Measurements from ENCODE around the gene GLCCI1. TPM values are rescaled to one million over a fixed set of nuclear protein-coding genes. Genes with fewer than 3 reads are reported as not detected.

The GLCCI1 gene
- total RNA-seq, 2 donors from 2014 or later, result 9.1 to 9.2 TPM

DNA sequence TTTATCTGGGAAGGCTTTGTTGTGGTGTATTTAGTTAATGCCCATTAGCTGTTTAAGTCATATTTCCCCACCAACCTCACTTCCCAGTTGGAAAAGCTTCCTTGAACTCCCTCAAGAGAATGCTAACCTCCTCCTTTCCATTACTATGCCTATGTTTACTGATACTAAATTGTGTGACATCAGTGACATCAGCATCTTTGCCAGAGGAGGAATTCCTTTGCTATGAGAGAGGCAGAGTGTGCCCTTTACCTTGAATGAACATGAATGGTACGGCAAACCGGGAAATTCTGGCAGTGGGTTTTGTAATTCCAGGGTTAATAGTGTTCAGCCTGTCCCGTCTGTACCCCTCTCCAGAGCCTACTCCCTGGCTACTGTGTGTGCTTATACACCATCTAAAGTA, 22.1 kb upstream of the GLCCI1 start:
- Histone ChIP-seq H3K27me3 (replicated peaks; ENCODE audit: insufficient read depth) (no peaks in the 10 kb centered on the region), H3K4me1 (replicated peaks) (no peaks in the 10 kb centered on the region), H3K36me3 (no peaks in the 10 kb centered on the region), H3K4me3 (no peak overlapping the region), H3K9me3 (no peaks in the 10 kb centered on the region), H3K27ac (no peak overlapping the region)
- TF ChIP-seq, protein P1, sequence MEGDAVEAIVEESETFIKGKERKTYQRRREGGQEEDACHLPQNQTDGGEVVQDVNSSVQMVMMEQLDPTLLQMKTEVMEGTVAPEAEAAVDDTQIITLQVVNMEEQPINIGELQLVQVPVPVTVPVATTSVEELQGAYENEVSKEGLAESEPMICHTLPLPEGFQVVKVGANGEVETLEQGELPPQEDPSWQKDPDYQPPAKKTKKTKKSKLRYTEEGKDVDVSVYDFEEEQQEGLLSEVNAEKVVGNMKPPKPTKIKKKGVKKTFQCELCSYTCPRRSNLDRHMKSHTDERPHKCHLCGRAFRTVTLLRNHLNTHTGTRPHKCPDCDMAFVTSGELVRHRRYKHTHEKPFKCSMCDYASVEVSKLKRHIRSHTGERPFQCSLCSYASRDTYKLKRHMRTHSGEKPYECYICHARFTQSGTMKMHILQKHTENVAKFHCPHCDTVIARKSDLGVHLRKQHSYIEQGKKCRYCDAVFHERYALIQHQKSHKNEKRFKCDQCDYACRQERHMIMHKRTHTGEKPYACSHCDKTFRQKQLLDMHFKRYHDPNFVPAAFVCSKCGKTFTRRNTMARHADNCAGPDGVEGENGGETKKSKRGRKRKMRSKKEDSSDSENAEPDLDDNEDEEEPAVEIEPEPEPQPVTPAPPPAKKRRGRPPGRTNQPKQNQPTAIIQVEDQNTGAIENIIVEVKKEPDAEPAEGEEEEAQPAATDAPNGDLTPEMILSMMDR (IDR thresholded peaks at IDR 0.05), result no peak
- no peak for TF ChIP-seq POLR2A (IDR thresholded peaks at IDR 0.05)
- WGBS, result 98% methylated on average over 3 of the region's 3 CpGs
- intact Hi-C loops (cut with DNase I), result no loop called here
- DNase-seq (ENCODE audit: low spot score), result no peak

DNA sequence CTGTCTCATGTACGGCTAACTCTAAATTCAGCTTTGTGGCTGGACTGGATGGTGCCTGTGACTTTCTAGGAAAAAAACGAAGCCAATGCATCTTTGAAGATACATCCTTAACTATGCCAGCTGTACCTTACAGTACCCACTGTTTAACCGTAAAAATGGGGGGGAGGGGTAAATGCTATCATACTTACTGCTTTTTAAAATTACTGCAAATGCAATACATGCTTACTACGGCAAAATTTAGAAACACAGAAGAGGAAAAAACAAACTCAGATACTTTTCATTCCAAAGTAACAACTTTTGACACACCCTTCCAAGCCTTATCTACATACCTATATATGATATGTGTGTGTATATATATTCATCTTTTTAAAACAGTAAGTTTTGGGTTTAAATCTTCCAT, 20.4 kb upstream of the GLCCI1 start:
- Histone ChIP-seq H3K4me1 (replicated peaks) (no peaks in the 10 kb centered on the region), H3K27me3 (replicated peaks; ENCODE audit: insufficient read depth) (no peaks in the 10 kb centered on the region), H3K9me3 (no peaks in the 10 kb centered on the region), H3K27ac (no peak overlapping the region), H3K4me3 (no peak overlapping the region), H3K36me3 (no peaks in the 10 kb centered on the region)
- no peak for DNase-seq (ENCODE audit: low spot score)
- TF ChIP-seq POLR2AphosphoS5 (IDR thresholded peaks at IDR 0.05) (no peak), POLR2A (IDR thresholded peaks at IDR 0.05) (no peak)
- TF ChIP-seq, protein P1 (IDR thresholded peaks at IDR 0.05), result no peak
- intact Hi-C loops (cut with DNase I), result no loop called here
- WGBS, result 70% methylated on average over 4 of the region's 4 CpGs

DNA sequence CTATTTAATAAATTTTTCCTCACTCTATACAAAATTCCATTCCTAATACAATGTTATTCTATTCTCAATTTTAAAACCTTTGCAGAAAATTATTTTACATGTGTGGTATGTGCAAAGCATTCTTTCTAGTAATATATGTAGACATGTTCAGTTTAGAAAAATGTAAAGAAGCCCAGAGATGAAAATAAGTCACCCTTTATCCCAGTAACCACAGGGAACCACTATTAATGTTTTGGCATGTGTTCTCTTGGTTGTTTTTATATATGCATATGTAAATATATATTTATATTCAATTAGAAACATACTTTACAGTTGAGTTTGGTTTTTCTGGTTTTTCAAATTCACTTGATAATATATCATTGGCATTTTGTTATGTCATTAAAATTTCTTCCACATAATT, 14.8 kb upstream of the GLCCI1 start:
- Histone ChIP-seq H3K4me1 (replicated peaks) (no peaks in the 10 kb centered on the region), H3K27me3 (replicated peaks; ENCODE audit: insufficient read depth) (no peaks in the 10 kb centered on the region)

DNA sequence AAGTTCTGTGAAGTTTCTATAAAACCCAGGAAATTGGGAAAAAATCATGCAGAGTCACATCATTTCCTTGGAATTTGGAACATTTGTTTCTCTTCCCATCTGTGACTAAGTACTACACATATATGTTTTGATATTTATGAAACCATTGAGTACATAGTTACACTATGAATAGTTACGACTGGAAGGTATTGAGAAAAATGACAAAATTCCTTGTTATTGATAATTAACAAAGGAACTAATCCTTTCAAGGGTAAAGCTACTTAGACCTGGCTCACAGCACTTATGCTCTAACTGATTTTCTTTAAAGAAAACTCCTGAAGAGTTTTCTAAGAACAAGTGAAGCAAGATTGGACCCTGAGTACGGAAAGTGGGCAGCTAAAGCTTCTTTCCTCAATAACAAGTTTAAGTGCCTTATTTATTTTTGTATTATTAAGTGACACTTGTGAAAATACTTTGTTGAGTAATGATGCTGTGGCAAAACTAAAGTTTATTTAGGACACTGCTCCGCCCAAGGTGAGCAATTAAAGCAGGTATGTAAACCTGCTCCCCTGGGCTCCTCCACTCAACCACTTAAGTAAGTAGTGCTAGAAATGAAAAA, 12.0 kb upstream of the GLCCI1 start:
- Histone ChIP-seq H3K27ac (no peak overlapping the region), H3K27me3 (replicated peaks; ENCODE audit: insufficient read depth) (no peaks in the 10 kb centered on the region), H3K4me3 (no peak overlapping the region), H3K4me1 (replicated peaks) (no peaks in the 10 kb centered on the region), H3K36me3 (no peaks in the 10 kb centered on the region), H3K9me3 (no peaks in the 10 kb centered on the region)
- WGBS, result 95% methylated on average over 3 of the region's 3 CpGs
- no peak for DNase-seq (ENCODE audit: low spot score)
- TF ChIP-seq POLR2A (IDR thresholded peaks at IDR 0.05) (no peak), POLR2AphosphoS5 (IDR thresholded peaks at IDR 0.05) (no peak)
- TF ChIP-seq, protein P1 (IDR thresholded peaks at IDR 0.05), result no peak
- intact Hi-C loops (cut with DNase I), result no loop called here

More for the DNA sequence above, 14.8 kb upstream of the GLCCI1 start:
- no peaks in the 10 kb centered on the region for H3K36me3 ChIP-seq
- no peaks in the 10 kb centered on the region for H3K9me3 ChIP-seq
- TF ChIP-seq POLR2AphosphoS5 (IDR thresholded peaks at IDR 0.05) (no peak), POLR2A (IDR thresholded peaks at IDR 0.05) (no peak)
- TF ChIP-seq, protein P1 (IDR thresholded peaks at IDR 0.05), result no peak
- no peak overlapping the region for H3K27ac ChIP-seq
- no peak overlapping the region for H3K4me3 ChIP-seq
- no peak for DNase-seq (ENCODE audit: low spot score)
- intact Hi-C loops (cut with DNase I), result no loop called here

DNA sequence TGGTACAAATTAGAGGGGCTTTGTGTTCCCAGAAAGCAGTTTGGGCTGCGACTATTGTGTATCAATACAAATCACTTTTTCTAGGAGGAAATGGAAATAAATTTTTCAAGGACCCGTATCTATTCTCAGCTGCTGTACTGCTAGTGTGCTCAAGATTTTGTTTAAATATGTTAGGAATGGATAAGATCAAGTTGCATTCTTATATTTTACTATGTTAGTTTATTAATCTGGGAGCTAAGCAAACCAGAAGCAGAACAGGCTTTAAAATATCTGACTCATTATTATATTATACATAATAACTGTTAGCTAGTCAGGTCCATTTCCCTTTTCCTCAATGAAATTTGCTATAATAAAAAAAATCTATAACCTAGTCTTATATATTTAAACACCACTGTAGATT, 11.1 kb upstream of the GLCCI1 start:
- Histone ChIP-seq H3K4me1 (replicated peaks) (no peaks in the 10 kb centered on the region), H3K27ac (no peak overlapping the region), H3K36me3 (no peaks in the 10 kb centered on the region), H3K27me3 (replicated peaks; ENCODE audit: insufficient read depth) (no peaks in the 10 kb centered on the region), H3K9me3 (no peaks in the 10 kb centered on the region), H3K4me3 (no peak overlapping the region)
- WGBS, result 63% methylated on average over 2 of the region's 2 CpGs
- no peak for DNase-seq (ENCODE audit: low spot score)
- intact Hi-C loops (cut with DNase I), result no loop called here
- TF ChIP-seq, protein P1 (IDR thresholded peaks at IDR 0.05), result no peak
